Muscle layer of duodenum (tissue), 2 donors: ENCODE data around the gene MC4R.

Source experiments
- H3K27ac ChIP-seq: one replicate; pipeline ENCODE4 v1.7.0; 2013; ENCODE audit warnings: mild to moderate bottlenecking, low read length
- H3K27me3 ChIP-seq: one replicate; pipeline ENCODE4 v1.7.0; 2013; ENCODE audit warnings: low read depth, mild to moderate bottlenecking, control low read depth, low read length
- H3K36me3 ChIP-seq, 2 donors: one replicate each; pipeline ENCODE4 v1.7.0; 2013; ENCODE audit warnings: low read length in 2 of 2, control low read depth in 1 of 2, mild to moderate bottlenecking in 1 of 2; ENCODE audit not compliant: insufficient read depth in 2 of 2, control insufficient read depth in 1 of 2
- H3K4me1 ChIP-seq, 2 donors: one replicate each; pipeline ENCODE4 v1.7.0; 2013; ENCODE audit warnings: low read length in 2 of 2, mild to moderate bottlenecking in 2 of 2, control low read depth in 1 of 2, moderate library complexity in 1 of 2; ENCODE audit not compliant: insufficient read depth in 2 of 2, control insufficient read depth in 1 of 2
- H3K4me3 ChIP-seq, 2 donors: one replicate each; pipeline ENCODE4 v1.7.0; 2013; ENCODE audit warnings: low read length in 2 of 2, low read depth in 1 of 2, mild to moderate bottlenecking in 1 of 2
- H3K9me3 ChIP-seq, 2 donors: one replicate each; pipeline ENCODE4 v1.7.0; 2013; ENCODE audit warnings: low read length in 2 of 2, control low read depth in 1 of 2, mild to moderate bottlenecking in 1 of 2; ENCODE audit not compliant: control insufficient read depth in 1 of 2
- donor health status: healthy.

MC4R gene

DNA sequence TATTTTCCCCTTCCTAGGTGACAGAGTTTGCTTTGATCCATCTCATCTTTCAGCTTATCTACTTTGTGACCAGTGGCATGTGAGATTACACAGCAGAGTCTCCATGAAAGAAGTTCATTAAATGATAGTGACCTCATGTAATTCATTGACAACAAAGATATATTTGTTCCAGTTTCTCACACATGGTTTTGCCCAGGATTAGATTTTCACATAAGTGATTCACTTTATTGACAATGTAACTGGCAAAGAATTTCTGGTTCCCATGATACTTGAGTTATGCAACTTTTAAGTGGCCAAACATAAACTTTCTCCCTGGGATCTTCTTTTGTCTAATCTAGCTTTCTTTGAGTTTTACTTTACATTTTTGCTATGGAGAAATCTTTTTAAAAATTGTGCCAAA lies 50.0 kb downstream of the MC4R start:
- no peaks in the 10 kb centered on the region for H3K27me3 ChIP-seq

More for the DNA sequence above, 50.0 kb downstream of the MC4R start:
- no peak overlapping the region for H3K4me3 ChIP-seq
- peaks cover 0 to 3% of the 10 kb centered on the region in 2 donors for H3K9me3 ChIP-seq
- H3K4me1 ChIP-seq = no peaks in the 10 kb centered on the region
- H3K27ac ChIP-seq = no peak overlapping the region
- no peaks in the 10 kb centered on the region for H3K36me3 ChIP-seq
